Measurements from ENCODE around the gene PPID. TPM values are rescaled to one million over a fixed set of nuclear protein-coding genes. Genes with fewer than 3 reads are reported as not detected.

The PPID gene
- total RNA-seq, 1 experiment from 2014 or later = 53.5 TPM

DNA sequence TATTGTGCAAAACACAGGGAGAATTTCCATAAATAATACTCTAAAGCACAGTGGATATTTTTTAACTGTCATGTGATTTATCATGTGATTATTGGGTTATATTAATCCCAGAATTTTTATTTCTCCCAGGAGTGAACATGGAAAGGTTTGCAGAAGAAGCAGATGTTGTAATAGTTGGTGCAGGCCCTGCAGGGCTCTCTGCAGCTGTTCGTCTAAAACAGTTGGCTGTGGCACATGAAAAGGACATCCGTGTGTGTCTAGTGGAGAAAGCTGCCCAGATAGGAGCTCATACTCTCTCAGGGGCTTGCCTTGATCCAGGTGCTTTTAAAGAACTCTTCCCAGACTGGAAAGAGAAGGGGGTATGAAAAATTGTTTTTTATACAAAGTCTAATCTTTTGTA is 41.1 kb downstream of the PPID start:
- no peaks in the 10 kb centered on the region for H3K9me3 Mint-ChIP-seq
- H3K27me3 Mint-ChIP-seq (ENCODE audit: low read depth) = no peaks in the 10 kb centered on the region
- H4K20me1 ChIP-seq (ENCODE audit: control insufficient read depth, insufficient read depth, insufficient read length) = no peaks in the 10 kb centered on the region
- no peak for DNase-seq
- peaks cover 4 to 5% of the 10 kb centered on the region in 2 experiments; a peak in 3 of 4 replicates for H3K4me1 Mint-ChIP-seq
- no peak overlapping the region for H4K5ac ChIP-seq (ENCODE audit: insufficient read length, low read depth, low read length)
- no peak overlapping the region for H3K27ac Mint-ChIP-seq
- no peak overlapping the region for H3K9ac ChIP-seq (ENCODE audit: extremely low read depth, insufficient read length, low read length)
- no peak overlapping the region for H2BK15ac ChIP-seq (ENCODE audit: low read depth, low read length)
- H3K4me1 ChIP-seq (ENCODE audit: insufficient read depth, low read length) = no peaks in the 10 kb centered on the region
- no peak overlapping the region for H4K91ac ChIP-seq (ENCODE audit: insufficient read length, low read depth, low read length)
- no peak overlapping the region for H2AFZ ChIP-seq (ENCODE audit: low read length)
- no peak overlapping the region for H3K56ac ChIP-seq (ENCODE audit: insufficient read length, low read depth, low read length)
- H2BK20ac ChIP-seq (ENCODE audit: low read depth, low read length, poor library complexity, severe bottlenecking) = no peak overlapping the region
- no peak overlapping the region for H3K23ac ChIP-seq (ENCODE audit: insufficient read length, low read depth, low read length)
- no peak overlapping the region; a peak in 1 of 5 replicates for H3K4me3 Mint-ChIP-seq
- no peak overlapping the region for H4K8ac ChIP-seq (replicated peaks; ENCODE audit: insufficient read length, low read depth, low read length)
- no peak overlapping the region for H3K4me2 ChIP-seq (ENCODE audit: insufficient read depth, insufficient read length, low read length)
- no CpG with 5 or more reads among the region's 2 CpGs for WGBS (ENCODE audit: extremely low coverage, insufficient read length, low lambda C conversion rate)
- H3K4ac ChIP-seq (ENCODE audit: low read depth, low read length) = no peak overlapping the region
- no peak overlapping the region for H2BK12ac ChIP-seq (ENCODE audit: insufficient read length, low read depth, low read length)
- H3K23me2 ChIP-seq (ENCODE audit: insufficient read length, low read depth, low read length, poor library complexity, severe bottlenecking) = no peaks in the 10 kb centered on the region
- no peak overlapping the region for H3T11ph ChIP-seq (ENCODE audit: low read length)
- no peaks in the 10 kb centered on the region for H3K79me2 ChIP-seq (ENCODE audit: insufficient read depth, low read length)
- no peak overlapping the region for H3K18ac ChIP-seq (ENCODE audit: insufficient read length, low read depth, low read length)
- no peak overlapping the region for H3K14ac ChIP-seq (ENCODE audit: insufficient read depth, low read length)
- no peak overlapping the region for H2BK120ac ChIP-seq (ENCODE audit: low read depth, low read length, poor library complexity, severe bottlenecking)
- no peak for TF ChIP-seq CTCF (conservative IDR thresholded peaks at IDR 0.05)
- H3K27me3 ChIP-seq (ENCODE audit: insufficient read depth, low read length) = no peaks in the 10 kb centered on the region
- H3K36me3 Mint-ChIP-seq (ENCODE audit: insufficient read depth in 1 of 3, low read depth in 3 of 3) = no peaks in the 10 kb centered on the region
- no peaks in the 10 kb centered on the region for H3K9me3 ChIP-seq (ENCODE audit: control insufficient read depth, low read depth, low read length)
- H3K79me1 ChIP-seq (ENCODE audit: insufficient read depth, low read depth, low read length, poor library complexity, severe bottlenecking) = no peaks in the 10 kb centered on the region
- no peak overlapping the region for H3K27ac ChIP-seq (ENCODE audit: insufficient read length, low read depth, low read length)
- H2AK5ac ChIP-seq (ENCODE audit: insufficient read length, low read length) = no peak overlapping the region
- no peak overlapping the region for H2BK5ac ChIP-seq (ENCODE audit: insufficient read length, low read length)
